ENCODE measurements around the gene ACBD6. TPM values are rescaled to one million over a fixed set of nuclear protein-coding genes. Genes with fewer than 3 reads are reported as not detected.

Gene ACBD6
- total RNA-seq, 1 donor from 2014 or later, result 39.6 TPM

- DNase-seq, result peak; percentile 56
Observed at GRCh38 chr1:180269645-180270529, 232.5 kb downstream of the ACBD6 start.

GRCh38 chr1:180268556-180269075 lies 233.8 kb downstream of the ACBD6 start:
- peak; percentile 32 for DNase-seq

- no peak for DNase-seq
Observed at GRCh38 chr1:180267761-180268555, 234.4 kb downstream of the ACBD6 start.

GRCh38 chr1:180267211-180267561 lies 235.2 kb downstream of the ACBD6 start:
- no peak for DNase-seq

- no peak for DNase-seq
Observed at GRCh38 chr1:180266275-180267210, 235.8 kb downstream of the ACBD6 start.

- no peak for DNase-seq
Observed at GRCh38 chr1:180265871-180266270, 236.5 kb downstream of the ACBD6 start.

GRCh38 chr1:180265201-180265600 lies 237.2 kb downstream of the ACBD6 start:
- no peak for DNase-seq

- DNase-seq, result no peak
Observed at GRCh38 chr1:180264595-180264994, 237.8 kb downstream of the ACBD6 start.

- no peak for DNase-seq
Observed at GRCh38 chr1:180262628-180263488, 239.5 kb downstream of the ACBD6 start.

- no peak for DNase-seq
Observed at GRCh38 chr1:180261524-180262155, 240.7 kb downstream of the ACBD6 start.

GRCh38 chr1:180261030-180261429 lies 241.3 kb downstream of the ACBD6 start:
- DNase-seq, result no peak

- DNase-seq, result no peak
Observed at GRCh38 chr1:180260541-180260940, 241.8 kb downstream of the ACBD6 start.

GRCh38 chr1:180259431-180260338 lies 242.7 kb downstream of the ACBD6 start:
- no peak for DNase-seq

GRCh38 chr1:180258935-180259334 lies 243.4 kb downstream of the ACBD6 start:
- DNase-seq, result no peak

- DNase-seq, result no peak
Observed at GRCh38 chr1:180258290-180258689, 244.1 kb downstream of the ACBD6 start.

GRCh38 chr1:180257486-180257885 lies 244.9 kb downstream of the ACBD6 start:
- no peak for DNase-seq

GRCh38 chr1:180257028-180257386 lies 245.4 kb downstream of the ACBD6 start:
- DNase-seq, result no peak

- no peak for DNase-seq
Observed at GRCh38 chr1:180256341-180257027, 245.9 kb downstream of the ACBD6 start.
